ENCODE results near the gene YBX2.
A peak's percentile ranks its signal among the peaks of the same experiment; 100 is the strongest.

GRCh38 chr17:7329374-7329996 lies 35.0 kb upstream of the YBX2 start:
- TF ChIP-seq, protein P1, sequence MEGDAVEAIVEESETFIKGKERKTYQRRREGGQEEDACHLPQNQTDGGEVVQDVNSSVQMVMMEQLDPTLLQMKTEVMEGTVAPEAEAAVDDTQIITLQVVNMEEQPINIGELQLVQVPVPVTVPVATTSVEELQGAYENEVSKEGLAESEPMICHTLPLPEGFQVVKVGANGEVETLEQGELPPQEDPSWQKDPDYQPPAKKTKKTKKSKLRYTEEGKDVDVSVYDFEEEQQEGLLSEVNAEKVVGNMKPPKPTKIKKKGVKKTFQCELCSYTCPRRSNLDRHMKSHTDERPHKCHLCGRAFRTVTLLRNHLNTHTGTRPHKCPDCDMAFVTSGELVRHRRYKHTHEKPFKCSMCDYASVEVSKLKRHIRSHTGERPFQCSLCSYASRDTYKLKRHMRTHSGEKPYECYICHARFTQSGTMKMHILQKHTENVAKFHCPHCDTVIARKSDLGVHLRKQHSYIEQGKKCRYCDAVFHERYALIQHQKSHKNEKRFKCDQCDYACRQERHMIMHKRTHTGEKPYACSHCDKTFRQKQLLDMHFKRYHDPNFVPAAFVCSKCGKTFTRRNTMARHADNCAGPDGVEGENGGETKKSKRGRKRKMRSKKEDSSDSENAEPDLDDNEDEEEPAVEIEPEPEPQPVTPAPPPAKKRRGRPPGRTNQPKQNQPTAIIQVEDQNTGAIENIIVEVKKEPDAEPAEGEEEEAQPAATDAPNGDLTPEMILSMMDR (IDR thresholded peaks at IDR 0.05) = peak in 2 of 6 experiments; percentile 9 to 27
- TF ChIP-seq POLR2A (IDR thresholded peaks at IDR 0.05) (peak in 3 of 4 donors; percentile 29 to 84 (median 62)), POLR2AphosphoS5 (IDR thresholded peaks at IDR 0.05) (peak; percentile 65 to 90)
